ENCODE measurements around the gene RASSF7.

The RASSF7 gene

GRCh38 chr11:612201-612960 is 51.6 kb downstream of the RASSF7 start:
- H4K20me1 ChIP-seq (ENCODE audit: low read depth, low read length), result no peaks in the 10 kb centered on the region; the same call in 1 of the 2 replicates
- no peaks in the 10 kb centered on the region for H3K79me2 ChIP-seq (ENCODE audit: insufficient read depth, low read length)
- H3K4me3 ChIP-seq (ENCODE audit: insufficient read depth, low read length, poor library complexity, severe bottlenecking), result no peak overlapping the region
- H3K4me2 ChIP-seq (ENCODE audit: low read depth, low read length, poor library complexity, severe bottlenecking), result no peak overlapping the region
- no peak overlapping the region for H2AFZ ChIP-seq (ENCODE audit: low read depth, low read length, severe bottlenecking)
- H3K27me3 ChIP-seq (ENCODE audit: low read length), result no peaks in the 10 kb centered on the region
- H3K9ac ChIP-seq (ENCODE audit: low read length), result no peak overlapping the region
- no peak overlapping the region for H3K27ac ChIP-seq (ENCODE audit: low read depth, low read length)
- TF ChIP-seq EZH2phosphoT487 (conservative IDR thresholded peaks at IDR 0.05; ENCODE audit: low read length) (no peak), CTCF (IDR thresholded peaks at IDR 0.05; ENCODE audit: insufficient read depth, low read length, poor library complexity, severe bottlenecking) (no peak)
- H3K9me2 ChIP-seq (replicated peaks; ENCODE audit: insufficient read depth, low read length), result no peaks in the 10 kb centered on the region
- H3F3A ChIP-seq (ENCODE audit: insufficient read depth), result peaks cover 10% of the 10 kb centered on the region
- H3K36me3 ChIP-seq (ENCODE audit: low read length), result no peaks in the 10 kb centered on the region
- no peaks in the 10 kb centered on the region for H3K9me3 ChIP-seq (ENCODE audit: insufficient read depth, low read length)

GRCh38 chr11:612961-613300 is 52.2 kb downstream of the RASSF7 start:
- no peak for TF ChIP-seq EZH2phosphoT487 (conservative IDR thresholded peaks at IDR 0.05; ENCODE audit: low read length)
- TF ChIP-seq CTCF (IDR thresholded peaks at IDR 0.05; ENCODE audit: insufficient read depth, low read length, poor library complexity, severe bottlenecking), result no peak
- Histone ChIP-seq H3K4me3 (ENCODE audit: insufficient read depth, low read length, poor library complexity, severe bottlenecking) (no peak overlapping the region), H4K20me1 (ENCODE audit: low read depth, low read length) (no peaks in the 10 kb centered on the region; the same call in 1 of the 2 replicates), H3F3A (ENCODE audit: insufficient read depth) (peaks cover 10% of the 10 kb centered on the region), H3K4me2 (ENCODE audit: low read depth, low read length, poor library complexity, severe bottlenecking) (no peak overlapping the region), H3K79me2 (ENCODE audit: insufficient read depth, low read length) (no peaks in the 10 kb centered on the region), H3K36me3 (ENCODE audit: low read length) (no peaks in the 10 kb centered on the region), H3K9me3 (ENCODE audit: insufficient read depth, low read length) (no peaks in the 10 kb centered on the region), H3K9me2 (replicated peaks; ENCODE audit: insufficient read depth, low read length) (no peaks in the 10 kb centered on the region), H3K27ac (ENCODE audit: low read depth, low read length) (no peak overlapping the region), H3K9ac (ENCODE audit: low read length) (no peak overlapping the region), H2AFZ (ENCODE audit: low read depth, low read length, severe bottlenecking) (no peak overlapping the region), H3K27me3 (ENCODE audit: low read length) (no peaks in the 10 kb centered on the region)

GRCh38 chr11:613369-613968 is 52.7 kb downstream of the RASSF7 start:
- H3K9ac ChIP-seq (ENCODE audit: low read length), result no peak overlapping the region
- H3F3A ChIP-seq (ENCODE audit: insufficient read depth), result peaks cover 10% of the 10 kb centered on the region
- H3K79me2 ChIP-seq (ENCODE audit: insufficient read depth, low read length), result no peaks in the 10 kb centered on the region
- H3K36me3 ChIP-seq (ENCODE audit: low read length), result no peaks in the 10 kb centered on the region
- no peaks in the 10 kb centered on the region for H3K9me3 ChIP-seq (ENCODE audit: insufficient read depth, low read length)
- no peak for TF ChIP-seq CTCF (IDR thresholded peaks at IDR 0.05; ENCODE audit: insufficient read depth, low read length, poor library complexity, severe bottlenecking)
- TF ChIP-seq EZH2phosphoT487 (conservative IDR thresholded peaks at IDR 0.05; ENCODE audit: low read length), result no peak
- no peak overlapping the region for H3K4me2 ChIP-seq (ENCODE audit: low read depth, low read length, poor library complexity, severe bottlenecking)
- H4K20me1 ChIP-seq (ENCODE audit: low read depth, low read length), result no peaks in the 10 kb centered on the region; the same call in 1 of the 2 replicates
- H3K9me2 ChIP-seq (replicated peaks; ENCODE audit: insufficient read depth, low read length), result no peaks in the 10 kb centered on the region
- H3K4me3 ChIP-seq (ENCODE audit: insufficient read depth, low read length, poor library complexity, severe bottlenecking), result no peak overlapping the region
- H3K27ac ChIP-seq (ENCODE audit: low read depth, low read length), result no peak overlapping the region
- no peak overlapping the region for H2AFZ ChIP-seq (ENCODE audit: low read depth, low read length, severe bottlenecking)
- no peaks in the 10 kb centered on the region for H3K27me3 ChIP-seq (ENCODE audit: low read length)
